HepG2 (cell line): ENCODE data around the gene SYT1. TPM values are rescaled to one million over a fixed set of nuclear protein-coding genes. Genes with fewer than 3 reads are reported as not detected.

ENCODE experiments used
- ATAC-seq: fragments of 200-7000 bp; cut with Tn5 transposase; 3 replicates; pipeline ENCODE4 v1.9.1; 2020; ENCODE audit warnings: mild to moderate bottlenecking, moderate library complexity
- BruUV-seq: library from RNA; stranded (reverse); fragments of 400-500 nt; replicated peaks from 2 replicates; lab custom pipeline; 2021; lab: Mats Ljungman, UMichigan
- CTCF ChIA-PET: fragments of 300-600 bp; formaldehyde crosslinking; extraction: SDS; loops from one replicate; lab custom pipeline; 2021; ENCODE audit warnings: low total read pairs, inconsistent platforms, low intra/inter-chr PET ratio; lab: Yijun Ruan, JAX
- POLR2A ChIA-PET: fragments of 350-600 bp; sonication (Branson Sonifier 250); formaldehyde crosslinking; loops from one replicate; lab custom pipeline; 2020; ENCODE audit warnings: antibody characterized with exemption, inconsistent platforms; lab: Yijun Ruan, JAX
- DNase-seq: peaks from one replicate; pipeline ENCODE4 v3.0.0-alpha.2; 2015; ENCODE audit warnings: low spot score
- FAIRE-seq: peaks from 3 replicates; lab custom pipeline; 2011; peaks lifted over from hg19 to GRCh38; lab: Jason Lieb, UNC
- H2AFZ ChIP-seq: one replicate; pipeline ENCODE4 v1.6.1; 2011; ENCODE audit warnings: low read length, inconsistent platforms
- H3K27ac ChIP-seq: fragments of 300-600 bp; 3 replicates; pipeline ENCODE4 v1.8.0; 2011; ENCODE audit warnings: mixed run types, mild to moderate bottlenecking, mixed read lengths, low read length, inconsistent platforms; ENCODE audit not compliant: insufficient read depth; ENCODE audit errors: extremely low read length
- H3K27me3 ChIP-seq, 2 experiments: fragments of 200-600 bp in 1 of 2; 2 replicates in 1 of 2; 3 replicates in 1 of 2; pipeline versions ENCODE4 v1.6.0 to v1.8.0; 2011; ENCODE audit warnings: low read length in 2 of 2, mild to moderate bottlenecking in 2 of 2, moderate library complexity in 2 of 2, inconsistent platforms in 1 of 2; ENCODE audit not compliant: insufficient read depth in 2 of 2, control insufficient read depth in 1 of 2
- H3K36me3 ChIP-seq, 2 experiments: fragments of 200-600 bp in 1 of 2; replicated peaks in 1 of 2; 2 replicates in 1 of 2; 3 replicates in 1 of 2; pipeline versions ENCODE4 v1.5.1 to v1.8.0; 2011; ENCODE audit warnings: low read length in 2 of 2, inconsistent platforms in 1 of 2; ENCODE audit not compliant: insufficient read depth in 2 of 2, control insufficient read depth in 1 of 2
- H3K4me1 ChIP-seq: 2 replicates; pipeline ENCODE4 v1.5.1; 2012; ENCODE audit warnings: low read length, inconsistent platforms; ENCODE audit not compliant: insufficient read depth
- H3K4me2 ChIP-seq: 2 replicates; pipeline ENCODE4 v1.6.0; 2011; ENCODE audit warnings: low read depth, low read length, inconsistent platforms
- H3K4me3 ChIP-seq, 3 experiments: fragments of 200-600 bp in 1 of 3; sonication (generic), shearing (Covaris generic) in 1 of 3; replicated peaks in 1 of 3; 2 replicates each; pipeline ENCODE4 v1.5.1; 2011 to 2016; ENCODE audit warnings: low read length in 3 of 3, inconsistent platforms in 2 of 3, low read depth in 2 of 3, mild to moderate bottlenecking in 2 of 3, control low read depth in 1 of 3, mixed read lengths in 1 of 3; ENCODE audit not compliant: insufficient read depth in 1 of 3
- H3K79me2 ChIP-seq: one replicate; pipeline ENCODE4 v1.6.1; 2011; ENCODE audit warnings: low read length, inconsistent platforms; ENCODE audit not compliant: insufficient read depth
- H3K9ac ChIP-seq: 2 replicates; pipeline ENCODE4 v1.6.0; 2011; ENCODE audit warnings: mild to moderate bottlenecking, low read depth, low read length, inconsistent platforms; ENCODE audit not compliant: insufficient read depth
- H3K9me3 ChIP-seq: 2 replicates; pipeline ENCODE4 v1.5.1; 2012; ENCODE audit warnings: mild to moderate bottlenecking, low read length
- H4K20me1 ChIP-seq: 2 replicates; pipeline ENCODE4 v1.6.0; 2011; ENCODE audit warnings: inconsistent platforms, mild to moderate bottlenecking, low read length, moderate library complexity; ENCODE audit not compliant: insufficient read depth
- CC2D1A ChIP-seq: sonication (generic); formaldehyde crosslinking; IDR thresholded peaks from 2 replicates; pipeline ENCODE4 v1.8.1; 2023; ENCODE audit warnings: mild to moderate bottlenecking, missing genetic modification reagents
- CREBL2 ChIP-seq: sonication (generic); formaldehyde crosslinking; IDR thresholded peaks from 2 replicates; pipeline ENCODE4 v1.8.1; 2023; ENCODE audit warnings: missing genetic modification reagents, mild to moderate bottlenecking, borderline replicate concordance
- FOXP1 ChIP-seq, 2 experiments: fragments of 450-650 bp in 1 of 2; IDR thresholded peaks; 2 replicates each; pipeline ENCODE4 v1.6.1; 2017 to 2018; ENCODE audit warnings: antibody characterized with exemption in 1 of 2
- GPN1 ChIP-seq: sonication (generic); formaldehyde crosslinking; IDR thresholded peaks from 2 replicates; pipeline ENCODE4 v1.5.1; 2020; ENCODE audit warnings: missing genetic modification reagents, borderline replicate concordance
- HIC2 ChIP-seq: sonication (generic); formaldehyde crosslinking; IDR thresholded peaks from 2 replicates; pipeline ENCODE4 v1.9.0; 2022; ENCODE audit warnings: low read depth, missing genetic modification reagents
- HIVEP1 ChIP-seq: sonication (generic); formaldehyde crosslinking; IDR thresholded peaks from 2 replicates; pipeline ENCODE4 v1.4.0; 2020; ENCODE audit warnings: mild to moderate bottlenecking, missing genetic modification reagents
- NPAS2 ChIP-seq: sonication (generic); formaldehyde crosslinking; IDR thresholded peaks from 2 replicates; pipeline ENCODE4 v1.8.0; 2022; ENCODE audit warnings: mild to moderate bottlenecking, missing genetic modification reagents, borderline replicate concordance
- PLRG1 ChIP-seq: fragments of 450-650 bp; conservative IDR thresholded peaks from 2 replicates; pipeline ENCODE4 v1.6.1; 2016
- SATB2 ChIP-seq: sonication (generic); formaldehyde crosslinking; IDR thresholded peaks from 2 replicates; pipeline ENCODE4 v1.5.0; 2020; ENCODE audit warnings: missing genetic modification reagents
- SOX6 ChIP-seq, 2 experiments: fragments of 450-650 bp in 1 of 2; sonication (generic) in 1 of 2; formaldehyde crosslinking in 1 of 2; IDR thresholded peaks; 2 replicates each; pipeline versions ENCODE4 v1.4.0 to v1.6.1; 2017 to 2020; ENCODE audit warnings: antibody characterized with exemption in 1 of 2, mild to moderate bottlenecking in 1 of 2, missing genetic modification reagents in 1 of 2
- ZBTB39 ChIP-seq: sonication (generic); formaldehyde crosslinking; IDR thresholded peaks from 2 replicates; pipeline ENCODE4 v1.5.0; 2020; ENCODE audit warnings: missing genetic modification reagents
- ZBTB7B ChIP-seq: sonication (generic); formaldehyde crosslinking; IDR thresholded peaks from 2 replicates; pipeline ENCODE4 v1.4.0; 2020; ENCODE audit warnings: missing genetic modification reagents
- ZIK1 ChIP-seq: sonication (generic); formaldehyde crosslinking; IDR thresholded peaks from 2 replicates; pipeline ENCODE4 v1.5.0; 2020; ENCODE audit warnings: mild to moderate bottlenecking, low read depth, missing genetic modification reagents, borderline replicate concordance
- ZNF326 ChIP-seq: sonication (generic); formaldehyde crosslinking; IDR thresholded peaks from 2 replicates; pipeline ENCODE4 v1.4.0; 2020; ENCODE audit warnings: missing genetic modification reagents, borderline replicate concordance
- ZNF512 ChIP-seq: sonication (generic); formaldehyde crosslinking; IDR thresholded peaks from 2 replicates; pipeline ENCODE4 v1.4.0; 2020; ENCODE audit warnings: mild to moderate bottlenecking, missing genetic modification reagents
- ZNF547 ChIP-seq: sonication (generic); formaldehyde crosslinking; IDR thresholded peaks from 2 replicates; pipeline ENCODE4 v1.5.1; 2020; ENCODE audit warnings: mild to moderate bottlenecking, missing genetic modification reagents
- ZNF652 ChIP-seq: IDR thresholded peaks from 2 replicates; pipeline ENCODE4 v1.6.1; 2016; ENCODE audit warnings: low read depth, borderline replicate concordance
- in situ Hi-C: cut with HindIII; loops from 2 replicates; pipeline ENCODE4 v1.10.0; 2017; ENCODE audit warnings: low pct_unique_long_range_greater_than_20kb; ENCODE audit not compliant: extremely low pct_ligation_motif_present
- intact Hi-C: fragments of 100-400 bp; cut with micrococcal nuclease; formaldehyde crosslinking; loops from one replicate; pipeline ENCODE4 v1.10.0; 2022; ENCODE audit not compliant: unreplicated experiment
- polyA plus RNA-seq, 8 experiments: library from polyadenylated mRNA; depleted of rRNA in 3 of 8; stranded (reverse) in 7 of 8; unstranded in 1 of 8; fragments of >200 nt; fragmentation: Illumina TruSeq in 4 of 8; extraction: Trizol in 4 of 8; gene quantifications; 2 replicates each; pipeline versions ENCODE4 v1.2.1 to v1.2.3, GENCODE V29; 2011 to 2016; ENCODE audit warnings: low read depth in 4 of 8, missing spikeins in 1 of 8, mixed read lengths in 1 of 8; ENCODE audit not compliant: insufficient read depth in 1 of 8
- total RNA-seq, 5 experiments: library from RNA; depleted of rRNA; stranded (reverse); fragments of >200 nt; fragmentation: Illumina TruSeq; extraction: Trizol; gene quantifications; 2 replicates each; pipeline ENCODE4 v1.2.3, GENCODE V29; 2016; ENCODE audit warnings: low read depth in 1 of 5

The SYT1 gene
- total and polyA plus RNA-seq, 2 of the 13 experiments (the other 11 are each of a cell fraction or from before 2014, with no cell fraction given), result not detected

- Histone ChIP-seq H3K4me1 (peaks cover 18% of the 10 kb centered on the region), H3K27me3 (no peaks in the 10 kb centered on the region), H3K27ac (no peak overlapping the region), H3K4me2 (no peak overlapping the region), H3K36me3 (no peaks in the 10 kb centered on the region), H3K9ac (no peak overlapping the region), H2AFZ (no peak overlapping the region), H4K20me1 (no peaks in the 10 kb centered on the region), H3K79me2 (no peaks in the 10 kb centered on the region), H3K4me3 (no peak overlapping the region), H3K9me3 (no peaks in the 10 kb centered on the region)
- intact Hi-C loops, result no loop called here
- BruUV-seq, result no TSS peak
- FAIRE-seq, result no peak
- no peak for DNase-seq
- no peak for ATAC-seq
- ChIA-PET POLR2A (no interaction called here), CTCF (no interaction called here)
- TF ChIP-seq ZNF652 (no peak), NPAS2 (CRISPR knock-in tag) (no peak), HIC2 (CRISPR knock-in tag) (no peak), SATB2 (CRISPR knock-in tag) (no peak), GPN1 (CRISPR knock-in tag) (no peak), ZNF512 (CRISPR knock-in tag) (no peak), CC2D1A (CRISPR knock-in tag) (no peak), ZBTB39 (CRISPR knock-in tag) (no peak), ZNF326 (CRISPR knock-in tag) (no peak), ZIK1 (CRISPR knock-in tag) (no peak), ZBTB7B (CRISPR knock-in tag) (no peak), ZNF547 (CRISPR knock-in tag) (no peak), HIVEP1 (CRISPR knock-in tag) (no peak), CREBL2 (CRISPR knock-in tag) (no peak), FOXP1 (IDR thresholded peaks at IDR 0.05) (no peak), FOXP1 (CRISPR knock-in tag; IDR thresholded peaks at IDR 0.05) (no peak), SOX6 (IDR thresholded peaks at IDR 0.05) (no peak), SOX6 (CRISPR knock-in tag; IDR thresholded peaks at IDR 0.05) (no peak), PLRG1 (no peak)
- in situ Hi-C loops, result loop anchor here (5.0 to 10.0 kb wide), 3 partner anchors 111 to 581 kb away; no protein-coding TSS in a partner anchor
Measured at GRCh38 chr12:79413796-79414195, 549.2 kb downstream of the SYT1 start.
